Natural killer cell (primary cell): ENCODE data around the gene GSTK1. TPM values are rescaled to one million over a fixed set of nuclear protein-coding genes. Genes with fewer than 3 reads are reported as not detected.
"Not testable (repeated sequence)": the region's sequence is repeated elsewhere in the genome, so short reads cannot be mapped to it uniquely, and the experiment has no call there.

Experiments
- ATAC-seq, 3 donors: fragments of 150-1000 bp in 2 of 3; fragments of 200-7000 bp in 1 of 3; cut with Tn5 transposase; 1 replicate in 1 of 3; 2 replicates in 2 of 3; pipeline ENCODE4 v1.10.0; 2021; ENCODE audit warnings: mild to moderate bottlenecking in 2 of 3, moderate library complexity in 2 of 3
- DNase-seq, 2 donors: peaks; one replicate each; pipeline versions ENCODE4 v3.0.0 to v3.0.0-alpha.2; 2013 to 2021; ENCODE audit warnings: mixed read lengths in 1 of 2
- H3K27ac ChIP-seq: one replicate; pipeline ENCODE4 v1.5.1; 2013; ENCODE audit warnings: mild to moderate bottlenecking, low read length
- H3K27me3 ChIP-seq: one replicate; pipeline ENCODE4 v1.6.1; 2013; ENCODE audit warnings: low read length; ENCODE audit not compliant: control insufficient read depth, insufficient read depth
- H3K36me3 ChIP-seq: one replicate; pipeline ENCODE4 v1.6.1; 2013; ENCODE audit warnings: low read length; ENCODE audit not compliant: control insufficient read depth, insufficient read depth
- H3K4me1 ChIP-seq: one replicate; pipeline ENCODE4 v1.6.1; 2013; ENCODE audit warnings: low read length; ENCODE audit not compliant: control insufficient read depth, insufficient read depth
- H3K4me3 ChIP-seq: one replicate; pipeline ENCODE4 v1.5.1; 2013; ENCODE audit warnings: low read length
- H3K9me3 ChIP-seq: one replicate; pipeline ENCODE4 v1.6.1; 2013; ENCODE audit warnings: low read length; ENCODE audit not compliant: control insufficient read depth, insufficient read depth
- H3K27ac Mint-ChIP-seq, 2 donors: one replicate each; pipeline ENCODE4 v1.8.0; 2022; ENCODE audit warnings: mild to moderate bottlenecking in 2 of 2, mixed read lengths in 2 of 2, moderate library complexity in 1 of 2
- H3K27me3 Mint-ChIP-seq, 2 donors: one replicate each; pipeline ENCODE4 v1.8.0; 2022; ENCODE audit warnings: low read depth in 2 of 2, mixed read lengths in 2 of 2
- H3K36me3 Mint-ChIP-seq: one replicate; pipeline ENCODE4 v1.8.0; 2022; ENCODE audit warnings: mixed read lengths
- H3K4me1 Mint-ChIP-seq, 2 donors: one replicate each; pipeline ENCODE4 v1.8.0; 2022; ENCODE audit warnings: mixed read lengths in 2 of 2
- H3K4me3 Mint-ChIP-seq: one replicate; pipeline ENCODE4 v1.8.0; 2022; ENCODE audit warnings: mild to moderate bottlenecking, moderate library complexity, mixed read lengths
- H3K9me3 Mint-ChIP-seq, 2 donors: one replicate each; pipeline ENCODE4 v1.8.0; 2022; ENCODE audit warnings: mixed read lengths in 2 of 2
- CTCF ChIP-seq: fragments of 200-600 bp; IDR thresholded peaks from one replicate; pipeline ENCODE4 v1.8.0; 2022; ENCODE audit warnings: antibody characterized with exemption
- WGBS: methylation state at CpG from one replicate; pipeline ENCODE4 v1.1.7; 2013; ENCODE audit warnings: missing lambda C conversion rate; ENCODE audit not compliant: insufficient coverage; 5-methylcytosine and 5-hydroxymethylcytosine counted together
- intact Hi-C: fragments of 100-400 bp; cut with micrococcal nuclease; formaldehyde crosslinking; loops from one replicate; pipeline ENCODE4 v1.14.2; 2022
- total RNA-seq, 4 donors: library from RNA; stranded (reverse); fragments of 120-200 nt in 1 of 4; gene quantifications; one replicate each; pipeline versions ENCODE4 v1.2.3 to v1.2.4, GENCODE V29; 2013 to 2022

Gene GSTK1
- total RNA-seq = 100 to 1,000 TPM; 159 to 215 (median 181) TPM
- 209 TPM for total RNA-seq (2013)

- H3K9me3 ChIP-seq = no peaks in the 10 kb centered on the region
- WGBS = under 1% methylated on average over 47 of the region's 48 CpGs
- H3K27me3 ChIP-seq = no peaks in the 10 kb centered on the region
- H3K27me3 Mint-ChIP-seq = no peaks in the 10 kb centered on the region
- H3K4me1 Mint-ChIP-seq = peaks cover 29 to 34% of the 10 kb centered on the region in 2 donors
- H3K27ac Mint-ChIP-seq = peak within 1 kb of the TSS; percentile 74 to 93
- H3K36me3 Mint-ChIP-seq = no peaks in the 10 kb centered on the region
- H3K36me3 ChIP-seq = peaks cover 26% of the 10 kb centered on the region
- intact Hi-C loops = no loop called here
- peak within 1 kb of the TSS; percentile 71 for H3K27ac ChIP-seq
- peak within 1 kb of the TSS; percentile 95 for H3K4me3 ChIP-seq
- no peak for TF ChIP-seq CTCF
- H3K4me3 Mint-ChIP-seq = peak within 1 kb of the TSS; percentile 95
- no peaks in the 10 kb centered on the region for H3K9me3 Mint-ChIP-seq
- DNase-seq (peak; percentile 64 to 85), ATAC-seq (peak; percentile 97 to 99 (median 98))
- H3K4me1 ChIP-seq = peaks cover 18% of the 10 kb centered on the region
Measured at GRCh38 chr7:143263266-143264195, at the start of gene GSTK1. Gene GSTK1 (plus strand): TSS chr7:143263441. CDS start chr7:143263514, 73 bp downstream.

GRCh38 chr7:143213478-143213877 is 49.8 kb upstream of the GSTK1 start:
- 90% methylated on average over 4 of the region's 4 CpGs for WGBS
- peaks cover 0 to 18% of the 10 kb centered on the region in 2 donors for H3K27me3 Mint-ChIP-seq
- H3K36me3 Mint-ChIP-seq = not testable (repeated sequence)

GRCh38 chr7:143214789-143215679 is 48.2 kb upstream of the GSTK1 start:
- ATAC-seq (peak; percentile 94 to 99 (median 99)), DNase-seq (peak; percentile 29 to 91)
- Histone ChIP-seq H3K27me3 (no peaks in the 10 kb centered on the region), H3K4me1 (no peaks in the 10 kb centered on the region), H3K36me3 (no peaks in the 10 kb centered on the region), H3K9me3 (no peaks in the 10 kb centered on the region), H3K4me3 (no peak overlapping the region), H3K27ac (no peak overlapping the region)
- no peaks in the 10 kb centered on the region for H3K9me3 Mint-ChIP-seq
- no peaks in the 10 kb centered on the region for H3K36me3 Mint-ChIP-seq
- no peaks in the 10 kb centered on the region for H3K4me1 Mint-ChIP-seq
- WGBS = 22% methylated on average over 8 of the region's 8 CpGs
- H3K27me3 Mint-ChIP-seq = peaks cover 0 to 10% of the 10 kb centered on the region in 2 donors
- TF ChIP-seq CTCF = peak; percentile 100
- intact Hi-C loops = loop anchor here (1.0 to 2.0 kb wide), 3 partner anchors 207 to 583 kb away; partner anchors contain the start of gene EPHB6
- H3K4me3 Mint-ChIP-seq = no peak overlapping the region
- H3K27ac Mint-ChIP-seq = no peak overlapping the region

More at GRCh38 chr7:143213478-143213877, 49.8 kb upstream of the GSTK1 start:
- H3K27me3 ChIP-seq, ATAC-seq, H3K4me1 ChIP-seq, H3K4me3 Mint-ChIP-seq, H3K9me3 ChIP-seq, H3K4me1 Mint-ChIP-seq, intact Hi-C loops, H3K4me3 ChIP-seq, H3K27ac ChIP-seq, H3K9me3 Mint-ChIP-seq, H3K27ac Mint-ChIP-seq, DNase-seq, H3K36me3 ChIP-seq: not testable (repeated sequence)

GRCh38 chr7:143216151-143216550 is 47.1 kb upstream of the GSTK1 start:
- H3K9me3 ChIP-seq = no peaks in the 10 kb centered on the region
- no peak overlapping the region for H3K27ac ChIP-seq
- DNase-seq (no peak), ATAC-seq (no peak)
- H3K27ac Mint-ChIP-seq = no peak overlapping the region
- no peaks in the 10 kb centered on the region for H3K27me3 ChIP-seq
- peaks cover 0 to 11% of the 10 kb centered on the region in 2 donors for H3K27me3 Mint-ChIP-seq
- no peaks in the 10 kb centered on the region for H3K4me1 ChIP-seq
- no peak overlapping the region for H3K4me3 Mint-ChIP-seq
- 93% methylated on average over 6 of the region's 6 CpGs for WGBS
- no peaks in the 10 kb centered on the region for H3K4me1 Mint-ChIP-seq
- intact Hi-C loops = no loop called here
- TF ChIP-seq CTCF = no peak
- no peaks in the 10 kb centered on the region for H3K36me3 ChIP-seq
- no peaks in the 10 kb centered on the region for H3K36me3 Mint-ChIP-seq
- H3K9me3 Mint-ChIP-seq = no peaks in the 10 kb centered on the region
- no peak overlapping the region for H3K4me3 ChIP-seq
